H1 (cell line): ENCODE data around the gene IL6ST. TPM values are rescaled to one million over a fixed set of nuclear protein-coding genes. Genes with fewer than 3 reads are reported as not detected.
A peak's percentile ranks its signal among the peaks of the same experiment; 100 is the strongest.

ENCODE experiments used
- CTCF ChIA-PET: fragments of 300-600 bp; sonication (Branson Sonifier 250); formaldehyde crosslinking; loops from one replicate; lab custom pipeline; 2021; ENCODE audit not compliant: partially characterized antibody; lab: Charles Lee
- POLR2A ChIA-PET: fragments of 300-600 bp; sonication (Branson Sonifier 250); formaldehyde crosslinking; loops from one replicate; lab custom pipeline; 2021; ENCODE audit warnings: inconsistent platforms; ENCODE audit not compliant: partially characterized antibody; lab: Charles Lee
- DNase-seq, 2 experiments: peaks; one replicate each; pipeline versions ENCODE4 v3.0.0 to v3.0.0-alpha.2; 2010 to 2022; ENCODE audit warnings: low spot score in 2 of 2, low read depth in 1 of 2, mixed read lengths in 1 of 2
- FAIRE-seq: peaks from 2 replicates; lab custom pipeline; 2011; peaks lifted over from hg19 to GRCh38; lab: Jason Lieb, UNC
- H2AFZ ChIP-seq: 2 replicates; pipeline ENCODE4 v1.8.1; 2012; ENCODE audit warnings: low read length, inconsistent platforms
- H2AK5ac ChIP-seq: 2 replicates; pipeline ENCODE4 v1.6.1; 2013; ENCODE audit warnings: low read depth, low read length
- H2BK120ac ChIP-seq: replicated peaks from 2 replicates; pipeline ENCODE3; 2013; ENCODE audit warnings: low read depth, low read length, inconsistent platforms
- H2BK12ac ChIP-seq: 2 replicates; pipeline ENCODE4 v1.6.1; 2013; ENCODE audit warnings: low read depth, low read length
- H2BK15ac ChIP-seq: 2 replicates; pipeline ENCODE4 v1.6.1; 2013; ENCODE audit warnings: low read length
- H2BK20ac ChIP-seq: 2 replicates; pipeline ENCODE4 v1.6.1; 2013; ENCODE audit warnings: low read length
- H2BK5ac ChIP-seq: 2 replicates; pipeline ENCODE4 v1.6.1; 2013; ENCODE audit warnings: low read depth, low read length
- H3K14ac ChIP-seq: 2 replicates; pipeline ENCODE4 v1.6.1; 2013; ENCODE audit warnings: inconsistent platforms; ENCODE audit not compliant: insufficient read length
- H3K18ac ChIP-seq: 2 replicates; pipeline ENCODE4 v1.6.1; 2013; ENCODE audit warnings: low read length; ENCODE audit errors: extremely low read depth
- H3K23ac ChIP-seq: 2 replicates; pipeline ENCODE4 v1.6.1; 2013; ENCODE audit warnings: inconsistent platforms; ENCODE audit not compliant: insufficient read length
- H3K23me2 ChIP-seq: 2 replicates; pipeline ENCODE4 v1.6.1; 2013; ENCODE audit warnings: low read depth, low read length
- H3K27ac ChIP-seq: 2 replicates; pipeline ENCODE4 v1.6.1; 2011; ENCODE audit warnings: low read depth, low read length, inconsistent platforms
- H3K27me3 ChIP-seq, 4 experiments: replicated peaks in 1 of 4; 1 replicate in 1 of 4; 2 replicates in 3 of 4; pipeline versions ENCODE4 v1.6.1 to v1.8.1; 2011 to 2013; ENCODE audit warnings: low read length in 3 of 4, mild to moderate bottlenecking in 3 of 4, inconsistent platforms in 2 of 4, mixed read lengths in 2 of 4, moderate library complexity in 1 of 4; ENCODE audit not compliant: control insufficient read depth in 3 of 4, insufficient read depth in 3 of 4; ENCODE audit errors: extremely low read depth in 1 of 4
- H3K36me3 ChIP-seq, 4 experiments: 2 replicates each; pipeline versions ENCODE4 v1.6.1 to v1.8.1; 2011 to 2013; ENCODE audit warnings: mild to moderate bottlenecking in 4 of 4, low read length in 3 of 4, moderate library complexity in 2 of 4, control low read depth in 1 of 4, inconsistent platforms in 1 of 4; ENCODE audit not compliant: insufficient read depth in 4 of 4, control insufficient read depth in 2 of 4
- H3K4ac ChIP-seq: replicated peaks from 2 replicates; pipeline ENCODE3; 2013; ENCODE audit warnings: low read length, low read depth, mixed read lengths, inconsistent platforms; ENCODE audit not compliant: insufficient read length
- H3K4me1 ChIP-seq, 4 experiments: replicated peaks in 1 of 4; 1 replicate in 1 of 4; 2 replicates in 3 of 4; pipeline versions ENCODE4 v1.6.1 to v1.8.1; 2011 to 2013; ENCODE audit warnings: low read length in 3 of 4, inconsistent platforms in 2 of 4, mixed read lengths in 1 of 4; ENCODE audit not compliant: insufficient read depth in 4 of 4, control insufficient read depth in 3 of 4
- H3K4me2 ChIP-seq, 2 experiments: 2 replicates each; pipeline versions ENCODE4 v1.6.1 to v1.8.1; 2011 to 2013; ENCODE audit warnings: low read depth in 2 of 2, low read length in 2 of 2, control low read depth in 1 of 2, inconsistent platforms in 1 of 2, mild to moderate bottlenecking in 1 of 2; ENCODE audit not compliant: insufficient read depth in 1 of 2
- H3K4me3 ChIP-seq, 4 experiments: fragments of 200-600, 300-600 bp in 1 of 4; sonication (generic), shearing (Covaris generic), sonication (Bioruptor Twin) in 1 of 4; 2 replicates each; pipeline versions ENCODE4 v1.5.1 to v1.8.1; 2011 to 2016; ENCODE audit warnings: low read length in 4 of 4, low read depth in 3 of 4, control low read depth in 2 of 4, inconsistent platforms in 2 of 4, mild to moderate bottlenecking in 2 of 4, mixed read lengths in 1 of 4, moderate library complexity in 1 of 4; ENCODE audit not compliant: insufficient read depth in 2 of 4; ENCODE audit errors: extremely low read depth in 1 of 4
- H3K56ac ChIP-seq: replicated peaks from 2 replicates; pipeline ENCODE3; 2013; ENCODE audit warnings: low read depth, mild to moderate bottlenecking, mixed read lengths, low read length, inconsistent platforms; ENCODE audit not compliant: insufficient read length
- H3K79me1 ChIP-seq: 2 replicates; pipeline ENCODE4 v1.6.1; 2013; ENCODE audit warnings: low read depth, low read length, control low read depth
- H3K79me2 ChIP-seq, 2 experiments: 2 replicates each; pipeline versions ENCODE4 v1.6.1 to v1.8.1; 2012 to 2013; ENCODE audit warnings: low read length in 2 of 2, mild to moderate bottlenecking in 2 of 2, inconsistent platforms in 1 of 2; ENCODE audit not compliant: insufficient read depth in 2 of 2, control insufficient read depth in 1 of 2
- H3K9ac ChIP-seq, 4 experiments: replicated peaks in 1 of 4; 1 replicate in 1 of 4; 2 replicates in 3 of 4; pipeline versions ENCODE4 v1.6.1 to v1.8.1; 2011 to 2013; ENCODE audit warnings: low read depth in 3 of 4, low read length in 3 of 4, control low read depth in 2 of 4, mild to moderate bottlenecking in 2 of 4, moderate library complexity in 2 of 4, inconsistent platforms in 1 of 4; ENCODE audit errors: extremely low read depth in 1 of 4
- H3K9me3 ChIP-seq, 2 experiments: 2 replicates each; pipeline versions ENCODE4 v1.6.1 to v1.8.1; 2012 to 2013; ENCODE audit warnings: mild to moderate bottlenecking in 2 of 2, moderate library complexity in 2 of 2, control low read depth in 1 of 2, inconsistent platforms in 1 of 2, low read depth in 1 of 2, low read length in 1 of 2, mixed read lengths in 1 of 2; ENCODE audit not compliant: insufficient read depth in 2 of 2
- H4K20me1 ChIP-seq, 2 experiments: replicated peaks in 1 of 2; 2 replicates each; pipeline versions ENCODE3 to v1.8.1; 2011 to 2013; ENCODE audit warnings: inconsistent platforms in 2 of 2, low read length in 2 of 2, mild to moderate bottlenecking in 1 of 2; ENCODE audit not compliant: insufficient read depth in 2 of 2, control insufficient read depth in 1 of 2
- H4K5ac ChIP-seq: 2 replicates; pipeline ENCODE4 v1.6.1; 2013; ENCODE audit warnings: low read length, low read depth, mixed read lengths, inconsistent platforms; ENCODE audit not compliant: insufficient read length
- H4K8ac ChIP-seq: 2 replicates; pipeline ENCODE4 v1.8.0; 2013; ENCODE audit warnings: mild to moderate bottlenecking, moderate library complexity, low read length, inconsistent platforms; ENCODE audit not compliant: insufficient read depth; ENCODE audit errors: extremely low read depth
- H4K91ac ChIP-seq: replicated peaks from 2 replicates; pipeline ENCODE3; 2013; ENCODE audit warnings: low read length, mixed read lengths, inconsistent platforms; ENCODE audit not compliant: insufficient read length
- CBX8 ChIP-seq: fragments of 300-800, 300-1000 bp; sonication (generic); IDR thresholded peaks from 2 replicates; pipeline ENCODE4 v1.7.1; 2016; ENCODE audit warnings: low read depth, low read length, borderline replicate concordance
- GTF2F1 ChIP-seq: IDR thresholded peaks from 2 replicates; pipeline ENCODE4 v1.6.1; 2012; ENCODE audit warnings: low read depth, low read length, improper control_type of control experiment, borderline replicate concordance
- NRF1 ChIP-seq: IDR thresholded peaks from 2 replicates; pipeline ENCODE4 v1.6.1; 2011; ENCODE audit warnings: mild to moderate bottlenecking, low read depth, low read length, improper control_type of control experiment
- SIN3A ChIP-seq, 2 experiments: IDR thresholded peaks in 1 of 2; conservative IDR thresholded peaks in 1 of 2; 2 replicates each; pipeline ENCODE4 v1.6.1; 2011 to 2012; ENCODE audit warnings: low read length in 2 of 2, improper control_type of control experiment in 1 of 2, low read depth in 1 of 2, mild to moderate bottlenecking in 1 of 2
- WGBS, 2 experiments: shearing (Covaris generic) in 1 of 2; methylation state at CpG; one replicate each; pipeline versions ENCODE4 v1.1.6 to v1.1.7; 2013 to 2015; ENCODE audit warnings: low lambda C conversion rate in 2 of 2, mixed read lengths in 2 of 2, inconsistent platforms in 1 of 2, low coverage in 1 of 2, missing lambda C conversion rate in 1 of 2; ENCODE audit not compliant: insufficient replicate concordance in 2 of 2, insufficient coverage in 1 of 2, insufficient read length in 1 of 2; ENCODE audit errors: extremely low coverage in 1 of 2, missing lambda C conversion rate in 1 of 2; 5-methylcytosine and 5-hydroxymethylcytosine counted together
- polyA plus RNA-seq, 7 experiments: library from polyadenylated mRNA; depleted of rRNA in 3 of 7; stranded (reverse) in 5 of 7; unstranded in 2 of 7; fragments of >200 nt in 5 of 7; fragments of 200-250 nt in 2 of 7; gene quantifications; 1 replicate in 5 of 7; 2 replicates in 1 of 7; 4 replicates in 1 of 7; pipeline versions ENCODE4 v1.2.1 to v1.2.3, GENCODE V29; 2011 to 2013; ENCODE audit warnings: missing spikeins in 2 of 7, mixed read lengths in 2 of 7
- total RNA-seq: library from RNA; stranded (reverse); fragmentation: NEBNext Ultra II Directional; extraction: Animal tissue kit (Norgen Biotek cat#: 25700); gene quantifications from 2 replicates; pipeline ENCODE4 v1.2.1, GENCODE V29; 2021

The IL6ST gene
- total and polyA plus RNA-seq, 2 of the 8 experiments (the other 6 are each of a cell fraction or from before 2014, with no cell fraction given) = 1.4 to 11.1 TPM

GRCh38 chr5:55993731-55994494 lies 850 bp downstream of the IL6ST start:
- no peak overlapping the region for H4K5ac ChIP-seq
- H2BK15ac ChIP-seq = no peak overlapping the region
- peak overlapping the region; percentile 34 to 75 (median 64) for H3K9ac ChIP-seq
- H3K4me1 ChIP-seq = peaks cover 0 to 2% (median 0%) of the 10 kb centered on the region in 4 experiments; a peak in 2 of 7 replicates
- no peaks in the 10 kb centered on the region for H3K79me1 ChIP-seq
- H3K27me3 ChIP-seq = no peaks in the 10 kb centered on the region
- H3K27ac ChIP-seq = peak overlapping the region; percentile 16; the same call in 1 of the 2 replicates
- no peak overlapping the region for H3K23ac ChIP-seq
- no peaks in the 10 kb centered on the region for H3K9me3 ChIP-seq
- H3K4ac ChIP-seq = no peak overlapping the region
- FAIRE-seq (no peak), DNase-seq (no peak)
- peak overlapping the region; percentile 88; the same call in 1 of the 2 replicates for H3K18ac ChIP-seq
- H4K20me1 ChIP-seq = peaks cover 0 to 2% of the 10 kb centered on the region in 2 experiments
- H4K8ac ChIP-seq = no peak overlapping the region
- H3K36me3 ChIP-seq = no peaks in the 10 kb centered on the region
- H3K79me2 ChIP-seq = peaks cover 0 to 18% of the 10 kb centered on the region in 2 experiments; a peak in 1 of 4 replicates
- no peak overlapping the region for H2AK5ac ChIP-seq
- H2AFZ ChIP-seq = peak overlapping the region; percentile 45; the same call in 1 of the 2 replicates
- H4K91ac ChIP-seq = no peak overlapping the region
- POLR2A ChIA-PET = interaction anchor here (1.7 kb wide), 1 partner anchor 11 kb away, joined by 8 read pairs; no protein-coding TSS in a partner anchor
- H3K4me3 ChIP-seq = peak overlapping the region; percentile 68 to 86 (median 79)
- no peaks in the 10 kb centered on the region for H3K23me2 ChIP-seq
- TF ChIP-seq GTF2F1 (no peak), NRF1 (no peak), SIN3A (conservative IDR thresholded peaks at IDR 0.05 in 1 of 2, IDR thresholded peaks at IDR 0.05 in 1 of 2; ENCODE audit: low read depth in 1 of 2, low read length in 2 of 2) (no peak), CBX8 (no peak)
- TF ChIP-seq, all 59 proteins: peak for 0
- Histone ChIP-seq H3K14ac (no peak overlapping the region), H2BK20ac (no peak overlapping the region), H2BK5ac (peak overlapping the region; percentile 56; the same call in 1 of the 2 replicates), H3K4me2 (peak overlapping the region; percentile 79 to 90), H3K56ac (no peak overlapping the region), H2BK12ac (no peak overlapping the region), H2BK120ac (no peak overlapping the region)
- CTCF ChIA-PET = interaction anchor here (1.5 kb wide), 1 partner anchor 16 kb away, joined by 7 read pairs; no protein-coding TSS in a partner anchor
- WGBS, 2 experiments = 7% methylated on average over 14 of the region's 14 CpGs; no CpG with 5 or more reads in 1 of the 2 experiments
